Sigmoid colon (tissue), 4 donors: ENCODE measurements around the gene HNRNPDL.

ENCODE experiments used
- EP300 ChIP-seq, 4 donors: sonication (generic); formaldehyde crosslinking; IDR thresholded peaks; one replicate each; pipeline ENCODE4 v1.6.1; 2017; ENCODE audit warnings: antibody characterized with exemption in 4 of 4
- POLR2A ChIP-seq, 2 donors: fragments of 450-650 bp; IDR thresholded peaks; one replicate each; pipeline ENCODE4 v1.6.1; 2016; ENCODE audit warnings: antibody characterized with exemption in 2 of 2, mild to moderate bottlenecking in 2 of 2, moderate library complexity in 2 of 2
- TF ChIP-seq, protein P1 (sequence below), 4 experiments: fragments of 450-650 bp in 3 of 4; fragments of 200-600 bp in 1 of 4; IDR thresholded peaks; one replicate each; pipeline ENCODE4 v1.5.1; 2016 to 2019; ENCODE audit warnings: antibody characterized with exemption in 4 of 4, mild to moderate bottlenecking in 3 of 4, moderate library complexity in 2 of 4

DNA sequence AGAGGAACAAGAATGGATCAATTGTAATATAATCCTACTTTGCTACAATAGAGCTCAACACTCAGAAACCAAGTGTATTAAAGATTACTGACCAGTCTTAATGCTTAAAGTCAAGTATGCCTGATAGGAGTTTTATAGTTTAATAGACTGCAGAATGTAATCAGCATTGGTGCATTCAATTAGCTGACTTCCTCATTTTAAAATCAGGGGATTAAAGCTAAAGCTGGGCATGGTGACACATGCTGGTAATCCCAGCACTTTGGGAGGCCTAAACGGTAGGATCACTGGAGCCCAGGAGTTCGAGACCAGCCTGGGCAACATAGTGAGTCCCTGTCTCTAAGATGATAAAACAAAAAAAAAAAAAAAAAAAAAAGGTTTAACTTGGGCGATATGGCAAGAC lies 10.8 kb downstream of the HNRNPDL start:
- TF ChIP-seq POLR2A (IDR thresholded peaks at IDR 0.05) (no peak), EP300 (IDR thresholded peaks at IDR 0.05) (no peak)
- TF ChIP-seq, protein P1, sequence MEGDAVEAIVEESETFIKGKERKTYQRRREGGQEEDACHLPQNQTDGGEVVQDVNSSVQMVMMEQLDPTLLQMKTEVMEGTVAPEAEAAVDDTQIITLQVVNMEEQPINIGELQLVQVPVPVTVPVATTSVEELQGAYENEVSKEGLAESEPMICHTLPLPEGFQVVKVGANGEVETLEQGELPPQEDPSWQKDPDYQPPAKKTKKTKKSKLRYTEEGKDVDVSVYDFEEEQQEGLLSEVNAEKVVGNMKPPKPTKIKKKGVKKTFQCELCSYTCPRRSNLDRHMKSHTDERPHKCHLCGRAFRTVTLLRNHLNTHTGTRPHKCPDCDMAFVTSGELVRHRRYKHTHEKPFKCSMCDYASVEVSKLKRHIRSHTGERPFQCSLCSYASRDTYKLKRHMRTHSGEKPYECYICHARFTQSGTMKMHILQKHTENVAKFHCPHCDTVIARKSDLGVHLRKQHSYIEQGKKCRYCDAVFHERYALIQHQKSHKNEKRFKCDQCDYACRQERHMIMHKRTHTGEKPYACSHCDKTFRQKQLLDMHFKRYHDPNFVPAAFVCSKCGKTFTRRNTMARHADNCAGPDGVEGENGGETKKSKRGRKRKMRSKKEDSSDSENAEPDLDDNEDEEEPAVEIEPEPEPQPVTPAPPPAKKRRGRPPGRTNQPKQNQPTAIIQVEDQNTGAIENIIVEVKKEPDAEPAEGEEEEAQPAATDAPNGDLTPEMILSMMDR (IDR thresholded peaks at IDR 0.05) = no peak
